Cardiac septum (tissue), 1 donor: Measurements from ENCODE around the gene MRPL37. TPM values are rescaled to one million over a fixed set of nuclear protein-coding genes. Genes with fewer than 3 reads are reported as not detected.

Source experiments
- DNase-seq: peaks from one replicate; pipeline ENCODE4 v3.0.0-alpha.2; 2020; ENCODE audit warnings: low spot score
- intact Hi-C: fragments of 100-400 bp; cut with DNase I; formaldehyde crosslinking; loops from one replicate; pipeline ENCODE4 v1.14.0; 2022
- total RNA-seq: library from RNA; stranded (reverse); fragmentation: NEBNext Ultra II Directional; extraction: Animal tissue kit (Norgen Biotek cat#: 25700); gene quantifications from one replicate; pipeline ENCODE4 v1.2.1, GENCODE V29; 2021
- donor health status: DM: no; HTN: no; CAD: no.

Gene MRPL37
- total RNA-seq, 1 donor from 2014 or later: 71.7 TPM

- intact Hi-C loops: no loop called here
These were observed 55.2 kb downstream of the MRPL37 start for GRCh38 chr1:54255026-54255702.

GRCh38 chr1:54256522-54257345, 56.8 kb downstream of the MRPL37 start:
- intact Hi-C loops: no loop called here
- no peak for DNase-seq

More at GRCh38 chr1:54255026-54255702, 55.2 kb downstream of the MRPL37 start:
- no peak for DNase-seq

GRCh38 chr1:54257346-54257620, 57.3 kb downstream of the MRPL37 start:
- intact Hi-C loops: no loop called here
- DNase-seq: no peak

GRCh38 chr1:54257876-54258275, 57.9 kb downstream of the MRPL37 start:
- intact Hi-C loops: no loop called here
- DNase-seq: no peak

- intact Hi-C loops: no loop called here
- DNase-seq: no peak
These were observed 59.7 kb downstream of the MRPL37 start for GRCh38 chr1:54259546-54260140.

GRCh38 chr1:54260810-54261209, 60.8 kb downstream of the MRPL37 start:
- DNase-seq: no peak
- intact Hi-C loops: no loop called here

GRCh38 chr1:54262244-54262643, 62.3 kb downstream of the MRPL37 start:
- intact Hi-C loops: no loop called here
- DNase-seq: no peak

GRCh38 chr1:54263601-54264226, 63.7 kb downstream of the MRPL37 start:
- intact Hi-C loops: no loop called here
- no peak for DNase-seq

- DNase-seq: no peak
- intact Hi-C loops: no loop called here
These were observed 65.2 kb downstream of the MRPL37 start for GRCh38 chr1:54265126-54265525.

GRCh38 chr1:54265659-54266058, 65.7 kb downstream of the MRPL37 start:
- DNase-seq: no peak
- intact Hi-C loops: no loop called here

GRCh38 chr1:54266195-54266594, 66.2 kb downstream of the MRPL37 start:
- intact Hi-C loops: no loop called here
- DNase-seq: no peak

- intact Hi-C loops: no loop called here
- no peak for DNase-seq
These were observed 66.9 kb downstream of the MRPL37 start for GRCh38 chr1:54266908-54267307.

Other genes starting within 250 kb of the MRPL37 start
- not detected for gene LDLRAD1, start 182.0 kb upstream of the MRPL37 start, total RNA-seq
- gene TMEM59, start 147.0 kb upstream of the MRPL37 start, total RNA-seq: 289 TPM
- 4.1 TPM for gene TCEANC2, start 146.6 kb upstream of the MRPL37 start, total RNA-seq
- not detected for gene CDCP2, start 47.2 kb upstream of the MRPL37 start, total RNA-seq
- 5.7 TPM for gene CYB5RL, start 137 bp upstream of the MRPL37 start, total RNA-seq
- 45.4 TPM for gene SSBP3, start 206.2 kb downstream of the MRPL37 start, total RNA-seq